DMS 273 treated with DMSO at 0.1 percent for 48 hours (cell line): ENCODE results near the gene ARHGAP42.
"Not testable (repeated sequence)": the region's sequence is repeated elsewhere in the genome, so short reads cannot be mapped to it uniquely, and the experiment has no call there.

Source experiments
- DNase-seq: peaks from one replicate; lab custom pipeline; 2025; lab: John Stamatoyannopoulos, UW

The ARHGAP42 gene

DNA sequence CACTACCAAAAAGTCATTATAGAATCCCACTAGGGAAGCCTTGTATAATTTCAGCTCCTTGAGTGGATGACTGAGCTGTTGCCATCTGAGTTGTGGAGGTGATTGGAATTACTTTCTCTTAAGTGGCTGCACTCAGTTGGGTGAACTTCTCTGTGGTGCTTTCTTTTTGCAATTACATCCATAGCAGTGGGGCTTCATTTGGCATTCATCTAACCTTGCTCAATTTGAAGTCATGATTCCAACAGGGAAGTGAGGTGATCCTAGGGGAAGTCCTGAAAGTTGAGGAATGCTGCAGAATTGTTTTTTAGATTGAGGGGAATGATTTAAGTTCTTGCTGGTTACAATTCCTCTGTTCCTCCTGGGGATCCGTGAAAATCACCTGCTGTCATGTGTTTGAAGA, 39.6 kb downstream of the ARHGAP42 start:
- DNase-seq: no peak

DNA sequence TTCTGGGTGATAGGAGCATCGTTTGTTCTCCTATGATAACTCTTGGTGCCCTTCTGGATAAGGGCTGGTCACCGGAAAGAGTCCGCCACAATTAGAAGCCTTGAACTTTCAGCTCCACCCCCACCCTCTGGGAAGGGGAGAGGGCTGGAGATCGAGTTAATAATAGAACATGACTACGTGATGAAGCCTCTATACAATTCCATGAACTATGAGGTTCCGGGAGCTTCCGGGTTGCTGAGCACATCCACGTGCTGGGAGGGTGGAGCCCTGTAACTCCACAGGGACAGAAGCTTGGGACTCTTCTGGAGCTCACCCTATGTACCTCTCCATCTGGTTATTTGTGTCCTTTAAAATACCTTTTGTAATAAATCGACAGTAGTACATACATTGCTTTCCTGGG, 40.3 kb downstream of the ARHGAP42 start:
- no peak for DNase-seq

DNA sequence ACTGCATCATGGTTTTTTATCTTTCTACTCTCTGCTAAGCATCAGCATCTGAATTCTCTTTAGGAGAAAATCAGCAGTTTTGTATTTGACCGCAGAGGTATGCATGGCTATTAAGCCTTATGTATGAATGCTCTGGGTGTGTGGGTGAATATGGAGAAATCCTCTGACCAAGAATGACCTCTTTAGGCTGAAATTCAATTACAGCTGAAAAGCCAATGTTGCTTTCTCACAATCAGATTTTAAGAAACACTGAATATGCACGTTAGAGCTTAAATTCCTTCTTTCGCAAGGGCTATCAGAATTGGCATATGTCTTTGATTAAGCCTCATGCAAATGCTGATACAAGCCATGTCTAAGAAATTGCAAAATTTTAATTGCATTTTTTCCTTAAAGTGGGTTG, 43.2 kb downstream of the ARHGAP42 start:
- no peak for DNase-seq

DNA sequence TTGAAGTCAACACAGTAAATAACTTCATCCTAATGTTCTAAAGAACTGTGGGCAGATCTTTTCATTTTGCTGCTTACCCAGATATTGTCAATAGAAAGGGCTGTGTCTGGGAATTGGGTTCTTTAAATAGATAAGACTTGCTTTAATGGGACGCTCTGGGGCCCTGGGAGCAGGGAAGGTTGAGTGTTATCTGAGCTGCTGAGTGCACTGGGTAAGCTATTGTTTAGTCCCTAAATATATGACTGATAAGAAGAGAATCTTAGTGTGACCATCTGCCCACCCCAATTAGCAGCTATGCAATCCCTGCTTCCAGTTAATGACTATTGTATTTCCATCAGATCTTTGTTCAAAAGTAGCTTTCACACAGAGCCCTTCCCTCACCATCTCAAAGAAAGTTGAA, 44.4 kb downstream of the ARHGAP42 start:
- DNase-seq: no peak

DNA sequence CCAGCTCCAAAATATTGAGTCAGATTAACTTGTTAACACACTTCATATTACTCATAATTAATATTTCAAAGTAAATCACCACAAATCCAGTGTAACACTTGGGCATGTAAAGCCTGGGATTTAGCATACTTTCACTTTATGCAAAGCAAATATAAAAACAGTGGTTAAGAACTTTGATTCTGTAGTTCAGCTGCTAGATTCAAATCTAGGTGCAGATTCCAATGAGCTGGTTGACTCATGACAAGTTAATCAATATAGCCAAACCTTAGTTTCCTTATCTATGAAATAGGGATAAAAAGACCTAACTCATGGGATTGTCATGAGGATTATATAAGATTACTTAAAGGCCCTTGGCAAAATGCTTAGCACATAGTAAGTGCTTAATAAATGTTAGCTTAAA, 45.9 kb downstream of the ARHGAP42 start:
- DNase-seq: no peak

DNA sequence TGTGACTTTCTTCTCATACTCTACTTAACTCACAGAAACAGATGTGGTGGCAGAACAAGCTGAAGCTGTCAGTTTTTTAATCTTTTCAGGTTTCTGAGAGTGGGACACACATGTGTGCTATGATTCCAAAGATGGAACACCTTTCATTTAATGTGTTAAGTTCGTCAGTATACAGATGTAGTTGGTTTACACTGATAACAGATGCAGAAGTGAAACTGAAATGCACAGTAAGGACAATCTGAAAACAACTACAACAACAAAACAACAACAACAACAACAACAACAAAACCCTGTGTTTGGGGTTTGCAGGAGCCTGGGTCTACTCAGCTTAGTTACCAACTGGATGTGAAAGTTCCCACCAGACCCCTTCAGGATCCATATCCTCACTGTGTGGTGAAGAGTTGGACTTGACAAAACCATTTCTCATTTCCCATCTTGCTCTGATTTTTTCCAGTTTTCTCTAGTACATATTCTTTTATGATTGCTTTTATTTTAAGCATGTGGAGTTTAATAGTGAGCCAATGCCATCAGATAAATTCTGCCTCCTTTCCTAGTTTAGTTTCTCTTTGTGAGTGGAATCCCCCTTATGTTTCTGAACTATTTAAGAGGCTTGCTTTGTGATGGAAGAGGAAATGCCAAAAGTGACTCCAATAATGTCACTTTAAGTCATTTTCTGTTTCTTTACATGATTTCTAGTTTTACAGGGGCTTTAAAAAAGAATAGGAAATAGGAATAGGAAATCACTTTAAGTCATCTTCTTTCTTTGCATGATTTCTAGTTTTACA, 47.8 kb downstream of the ARHGAP42 start:
- DNase-seq: no peak

DNA sequence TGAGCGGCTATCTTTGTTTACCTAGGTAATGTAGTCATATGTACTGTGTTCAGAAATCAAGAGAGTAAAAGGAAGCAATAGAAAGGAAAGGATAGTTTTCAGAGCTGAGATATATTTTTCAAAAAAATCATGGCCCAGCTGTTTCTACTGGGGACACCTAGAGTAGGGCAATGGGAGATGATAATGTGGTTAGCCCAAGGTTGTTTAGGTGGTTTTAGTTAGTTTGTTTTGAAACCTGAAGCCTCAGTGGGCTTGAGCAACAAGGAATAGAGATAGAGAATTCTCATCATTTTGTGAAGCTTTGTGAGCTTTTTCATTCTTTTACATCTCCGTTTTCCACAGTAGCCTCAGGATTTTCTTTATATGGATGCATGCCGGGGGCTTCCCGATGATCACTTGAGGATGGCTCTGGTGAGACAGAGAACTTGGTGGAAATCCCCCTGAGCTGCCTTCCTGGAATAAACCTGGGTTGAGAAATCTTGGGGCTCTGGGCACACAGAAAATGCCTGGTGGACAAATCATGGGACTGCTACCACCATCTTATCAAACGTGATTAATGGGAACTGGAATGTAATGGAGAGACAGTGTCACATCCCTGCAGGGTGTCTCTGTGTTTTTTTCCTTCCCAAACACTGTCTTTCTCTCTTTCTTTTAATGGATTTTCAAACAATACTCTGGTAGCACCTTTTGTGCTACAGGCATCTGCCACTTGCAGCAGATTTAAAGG, 49.0 kb downstream of the ARHGAP42 start:
- DNase-seq: no peak

DNA sequence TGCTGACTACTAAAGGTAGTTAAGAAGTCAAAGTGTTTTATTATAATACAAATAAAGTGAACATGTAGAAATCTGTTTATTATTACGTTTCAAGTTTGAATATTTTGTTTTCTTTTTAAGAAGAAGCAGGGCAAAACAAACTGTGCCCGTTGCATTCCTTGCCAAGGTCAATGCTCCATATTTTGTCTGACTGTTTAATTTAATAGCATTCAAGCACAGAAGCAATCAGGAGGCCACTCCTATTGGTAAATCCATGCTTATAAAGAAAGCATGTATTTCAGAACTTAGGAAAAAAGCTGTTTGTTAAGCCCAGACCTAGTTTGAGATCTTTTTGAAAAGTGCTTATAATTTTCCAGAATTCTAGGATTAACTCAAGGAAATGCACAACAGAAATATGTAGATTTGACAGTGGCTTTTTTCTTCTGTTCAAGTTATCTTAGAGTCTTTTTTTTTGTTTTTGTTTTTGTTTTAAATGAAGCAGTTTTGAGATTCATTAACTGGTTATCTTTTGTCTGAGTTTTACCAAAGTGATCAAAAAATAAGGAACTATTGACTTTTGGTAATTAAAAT, 51.7 kb downstream of the ARHGAP42 start:
- DNase-seq: no peak

DNA sequence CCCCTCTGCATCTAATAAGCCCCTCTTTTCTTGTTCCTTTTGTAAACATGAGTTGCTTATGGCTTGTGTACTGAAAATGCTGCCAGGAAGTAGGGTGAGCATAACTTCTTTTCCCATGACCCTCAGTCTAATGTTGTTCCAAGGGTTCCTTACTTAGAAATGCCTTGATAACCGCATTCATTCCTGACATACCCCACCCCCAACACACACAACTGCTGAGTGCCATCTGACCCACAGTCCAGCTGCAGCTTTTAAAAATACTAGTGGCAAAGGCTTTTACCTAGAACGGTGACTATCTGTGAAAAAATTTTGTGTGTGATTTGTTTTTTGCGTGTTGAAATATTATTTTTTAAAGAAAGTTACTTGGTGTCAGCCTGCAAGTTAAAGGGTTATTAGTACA, 52.6 kb downstream of the ARHGAP42 start:
- DNase-seq: no peak

DNA sequence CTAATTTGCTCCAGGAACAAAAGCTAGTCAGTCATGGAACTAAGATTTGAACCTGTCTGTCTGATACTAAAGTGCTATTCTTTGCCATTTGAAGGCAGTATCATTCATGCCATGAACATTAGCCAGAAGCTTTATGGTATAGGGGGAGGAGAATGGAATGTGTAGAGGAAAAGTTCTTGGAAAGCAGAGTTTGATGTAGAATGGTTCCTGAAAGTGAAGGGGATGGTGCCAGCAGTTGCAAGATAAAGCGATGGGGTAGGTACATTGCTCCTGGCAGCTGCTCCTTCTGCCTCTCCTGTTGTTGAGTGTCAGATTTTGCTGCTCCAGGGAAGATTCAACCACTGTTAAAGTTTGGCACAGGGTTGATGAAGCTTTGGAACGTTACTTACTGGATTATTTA, 53.4 kb downstream of the ARHGAP42 start:
- no peak for DNase-seq

DNA sequence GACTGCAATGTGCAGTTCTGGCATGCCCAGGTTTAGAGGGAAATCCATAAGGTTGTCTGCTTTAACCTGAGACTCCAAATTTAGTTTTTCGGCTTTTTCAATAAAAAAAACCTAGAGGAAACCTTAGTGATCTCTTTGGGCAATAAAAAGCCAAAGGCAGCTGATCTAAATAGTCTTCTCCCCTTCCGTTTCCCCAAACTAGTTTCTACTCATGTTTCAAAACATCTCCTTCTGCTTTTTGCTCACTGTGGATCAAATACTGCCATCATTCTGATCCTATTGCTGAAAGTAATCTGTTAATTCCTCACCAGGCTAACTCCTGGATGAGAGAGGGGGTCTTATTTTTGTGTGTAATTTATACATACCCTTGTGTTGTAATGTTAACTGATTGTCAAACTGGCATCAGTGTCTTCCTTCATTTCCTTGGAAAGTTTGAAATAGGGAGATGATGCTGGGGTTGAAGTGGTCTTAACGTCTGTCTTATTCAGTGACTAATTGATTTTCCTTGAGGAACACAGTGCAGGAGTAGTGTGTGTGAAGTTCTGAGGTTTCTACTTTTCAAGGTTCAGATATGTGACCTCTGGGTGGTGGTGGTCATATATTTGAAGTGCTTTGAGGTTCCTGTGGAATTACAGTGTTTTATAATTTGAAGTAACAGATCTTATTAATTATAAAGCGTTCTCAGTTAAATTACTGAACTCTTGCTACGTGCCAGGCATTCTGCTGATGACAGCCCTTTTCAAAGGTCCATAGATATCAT, 55.0 kb downstream of the ARHGAP42 start:
- DNase-seq: no peak

DNA sequence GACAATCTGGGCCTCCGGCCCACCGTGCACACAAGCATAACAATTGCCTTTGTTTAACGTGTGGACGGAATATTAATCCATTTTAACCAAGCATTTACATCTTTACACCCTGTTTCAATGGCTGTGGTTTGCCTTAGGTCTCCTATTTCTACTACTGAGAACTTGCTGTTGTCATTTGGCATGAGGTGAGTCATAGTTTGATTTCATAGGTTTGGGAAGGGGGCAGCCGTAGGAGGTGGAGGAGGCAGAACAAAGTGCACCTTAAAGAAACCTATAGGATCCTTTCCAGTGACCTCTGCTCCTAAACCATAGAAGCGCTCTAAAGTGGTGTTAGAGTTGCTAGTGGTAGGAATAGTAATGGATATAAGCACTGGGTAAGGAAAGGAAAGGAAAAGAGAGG, 59.4 kb downstream of the ARHGAP42 start:
- no peak for DNase-seq

DNA sequence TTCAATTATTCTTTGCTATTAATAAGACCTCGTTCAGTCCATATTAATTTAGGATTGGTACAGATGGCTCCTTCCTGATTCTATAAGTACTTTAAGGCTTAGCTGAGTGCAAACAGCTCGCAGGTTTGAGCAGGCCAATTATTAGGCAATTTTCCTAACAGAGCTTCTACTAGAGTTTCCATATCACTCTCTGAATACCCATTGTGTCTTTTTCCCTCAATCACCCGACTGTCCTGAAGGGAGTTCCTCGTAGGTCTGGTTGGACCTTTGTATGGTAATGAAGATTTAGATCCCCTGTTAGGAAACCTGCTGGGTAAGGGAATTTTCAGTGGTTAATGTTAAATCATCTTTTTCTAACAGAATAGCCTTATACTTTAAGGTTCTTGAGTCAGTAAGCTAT, 61.1 kb downstream of the ARHGAP42 start:
- DNase-seq: no peak

DNA sequence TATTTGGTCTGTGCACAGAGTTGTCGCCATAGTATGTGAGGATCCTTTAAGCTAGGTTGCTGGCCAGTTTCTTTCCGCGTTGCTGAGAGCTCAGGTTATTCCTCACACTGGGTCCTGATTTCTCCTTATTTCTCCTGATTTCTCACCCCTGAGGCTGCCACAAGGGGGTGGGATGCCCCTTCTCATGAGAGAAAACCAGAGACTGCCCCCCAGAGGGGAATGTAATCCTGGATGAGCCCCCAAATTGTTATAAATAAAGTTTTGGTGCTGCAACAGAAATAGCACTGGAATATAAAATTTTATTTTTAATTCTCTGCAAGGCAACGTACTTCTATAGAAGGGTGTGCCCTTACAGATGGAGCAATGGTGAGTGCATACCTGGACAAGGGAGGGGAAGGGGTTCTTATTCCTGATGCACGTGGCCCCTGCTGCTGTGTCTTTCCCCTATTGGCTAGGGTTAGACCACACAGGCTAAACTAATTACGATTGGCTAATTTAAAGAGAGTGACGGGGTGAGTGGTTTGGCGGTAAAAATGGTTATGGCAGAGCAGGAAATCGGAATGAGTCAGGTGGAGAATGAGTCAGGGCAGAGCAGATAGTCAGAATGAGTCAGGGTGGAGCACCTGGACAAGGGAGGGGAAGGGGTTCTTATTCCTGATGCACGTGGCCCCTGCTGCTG, 62.9 kb downstream of the ARHGAP42 start:
- DNase-seq: not testable (repeated sequence)

DNA sequence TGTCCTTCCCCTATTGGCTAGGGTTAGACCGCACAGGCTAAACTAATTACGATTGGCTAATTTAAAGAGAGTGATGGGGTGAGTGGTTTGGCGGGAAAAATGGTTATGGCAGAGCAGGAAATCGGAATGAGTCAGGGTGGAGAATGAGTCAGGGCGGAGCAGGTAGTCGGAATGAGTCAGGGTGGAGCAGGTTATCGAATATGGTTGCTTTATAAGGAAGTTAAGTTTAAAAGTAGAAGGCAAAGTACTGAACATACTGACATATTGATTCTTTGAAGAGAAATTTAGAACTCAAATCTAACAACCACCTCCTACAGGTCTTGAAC, 63.4 kb downstream of the ARHGAP42 start:
- DNase-seq: not testable (repeated sequence)

DNA sequence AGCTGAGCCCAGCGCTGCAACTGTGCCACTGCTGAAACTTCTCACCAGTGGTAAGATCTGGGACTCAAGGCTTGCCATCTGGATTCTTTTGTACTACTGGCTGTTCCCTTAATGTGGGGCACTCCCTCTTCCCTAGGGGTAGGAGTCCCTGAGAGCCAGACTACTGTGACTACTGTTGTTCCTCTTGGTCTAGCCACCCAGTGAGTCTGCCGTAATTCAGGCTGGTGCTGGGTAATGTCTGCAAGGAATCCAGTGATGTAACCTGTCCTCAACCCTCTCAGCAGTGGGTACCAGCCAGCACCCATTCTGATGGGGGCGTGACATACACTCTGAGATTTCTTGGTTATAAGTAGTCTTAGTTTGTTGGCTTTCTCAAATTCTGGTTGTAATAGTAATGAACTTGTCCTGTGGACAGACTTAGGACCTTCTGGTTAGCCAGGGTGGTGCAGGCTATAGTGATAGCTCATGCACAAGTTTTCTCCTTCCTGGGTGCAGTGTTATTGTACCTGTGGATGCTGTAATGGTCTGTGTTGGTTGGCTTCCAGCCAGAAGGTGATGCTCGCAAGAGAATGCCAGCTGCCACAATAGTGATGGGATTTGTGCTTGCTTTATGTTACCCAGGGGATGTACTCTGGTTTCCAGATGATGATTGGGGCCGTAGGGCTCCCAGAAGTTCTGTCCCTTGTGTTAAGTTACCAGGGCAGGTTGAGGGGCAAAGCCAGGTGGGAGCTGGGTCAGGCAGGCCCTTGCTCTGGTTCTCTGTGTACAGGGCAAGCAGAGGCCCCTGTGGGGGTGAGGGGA, 65.5 kb downstream of the ARHGAP42 start:
- peak; percentile 13 for DNase-seq

DNA sequence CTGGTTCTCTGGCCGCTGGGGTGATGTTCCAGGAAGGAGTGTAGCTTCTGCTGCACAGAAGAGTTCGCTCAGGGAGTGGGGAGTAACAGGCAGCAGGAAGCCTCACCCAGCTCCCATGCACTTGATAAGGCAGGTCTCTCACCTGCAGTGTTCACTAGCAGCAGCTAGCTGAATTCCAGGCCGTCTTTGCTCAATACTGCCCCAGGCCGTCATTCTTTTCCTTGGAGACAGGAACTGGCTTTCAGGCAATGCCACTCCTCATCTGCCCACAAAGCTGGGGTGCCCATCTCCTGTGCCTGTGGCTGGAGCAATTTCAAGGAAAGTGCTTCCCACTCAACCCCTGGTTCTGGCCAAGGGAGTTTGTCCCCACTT, 66.1 kb downstream of the ARHGAP42 start:
- no peak for DNase-seq

DNA sequence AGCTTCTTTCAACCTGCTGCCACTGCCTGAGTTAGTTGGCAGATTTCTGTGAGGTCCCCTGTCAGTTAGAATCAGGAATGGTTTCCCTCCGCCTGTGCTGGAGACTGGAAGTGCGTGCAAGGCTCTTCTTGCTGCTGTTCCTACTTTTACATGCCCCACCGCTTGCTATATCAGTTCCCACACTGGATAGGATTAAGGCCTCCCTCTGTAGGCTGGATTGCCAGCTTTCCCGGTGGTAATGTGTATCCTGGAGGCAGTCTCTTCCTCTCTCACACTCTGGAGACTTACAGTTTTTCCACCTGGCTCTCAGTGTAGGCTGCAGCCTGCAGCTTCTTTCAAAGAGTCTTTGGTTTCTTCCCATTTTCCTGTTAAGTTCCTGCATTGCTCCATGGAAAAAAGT, 66.5 kb downstream of the ARHGAP42 start:
- DNase-seq: no peak

DNA sequence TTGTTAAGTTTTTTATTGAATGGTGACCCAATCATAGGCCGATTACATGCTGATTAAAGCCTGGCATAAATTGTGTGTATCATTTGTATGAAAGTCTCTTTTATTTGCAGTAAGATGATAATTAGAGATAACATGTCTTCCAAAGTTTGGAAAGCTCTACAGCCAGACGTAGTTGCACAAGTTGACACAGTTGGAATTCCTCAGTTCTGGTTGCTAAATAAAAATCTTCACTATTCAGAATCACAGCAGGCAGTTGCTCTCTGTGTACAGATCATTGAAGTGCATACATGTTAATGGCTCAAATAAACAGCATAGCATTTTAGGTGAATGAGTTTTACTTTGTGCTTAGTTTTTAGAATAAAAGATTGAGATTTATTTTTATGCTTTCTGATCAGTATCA, 69.5 kb downstream of the ARHGAP42 start:
- no peak for DNase-seq

DNA sequence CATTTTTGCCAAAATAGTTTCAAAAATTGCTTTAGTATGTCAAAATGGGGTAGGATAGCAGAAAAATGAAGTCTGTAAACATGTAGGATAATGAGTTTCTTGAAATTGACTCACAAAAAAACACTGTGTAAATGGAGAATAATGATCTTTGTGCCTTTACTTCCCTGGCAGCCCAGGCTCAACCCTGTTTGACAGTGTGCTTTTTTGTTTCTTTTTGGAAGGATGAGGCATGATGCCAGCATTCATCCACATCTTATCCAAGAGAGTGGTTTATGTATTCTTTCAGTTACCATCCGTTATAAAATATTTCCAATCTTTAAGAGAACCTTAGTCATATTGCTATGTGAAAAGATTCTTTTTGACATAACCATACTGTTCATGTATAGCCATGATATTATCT, 70.6 kb downstream of the ARHGAP42 start:
- no peak for DNase-seq

DNA sequence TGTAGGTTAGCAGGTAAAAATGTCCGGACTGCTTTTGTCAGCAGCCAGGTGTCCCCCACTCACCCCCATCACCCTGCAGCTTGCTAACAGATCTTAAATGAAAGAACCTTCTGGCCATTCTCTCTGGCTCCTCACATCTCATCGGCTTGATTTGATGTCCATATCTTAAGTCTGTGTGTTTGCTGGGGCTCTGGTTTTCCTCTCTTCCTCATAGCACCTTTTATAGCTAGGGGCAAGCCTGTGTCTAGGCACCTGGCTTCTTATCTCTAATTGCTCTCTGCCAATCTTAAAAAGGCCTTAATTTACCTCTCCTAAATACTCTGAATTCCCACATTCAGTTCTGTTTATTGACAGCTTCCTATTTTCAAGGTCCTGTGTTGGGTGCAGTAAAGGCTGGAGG, 72.0 kb downstream of the ARHGAP42 start:
- DNase-seq: no peak
